DOHH2 (cell line): ENCODE results near the gene SMARCAD1.

Experiments used
- EZH2phosphoT487 ChIP-seq: fragments of 200-600 bp; sonication (generic); IDR thresholded peaks from 2 replicates; pipeline ENCODE4 v1.6.1; 2017; ENCODE audit warnings: borderline replicate concordance, mild to moderate bottlenecking, antibody characterized with exemption, low read length, moderate library complexity, mixed read lengths
- TF ChIP-seq, protein P1 (sequence below): fragments of 200-600 bp; sonication (generic); IDR thresholded peaks from one replicate; pipeline ENCODE4 v1.5.1; 2014; ENCODE audit warnings: antibody characterized with exemption, mild to moderate bottlenecking, low read depth, low read length; ENCODE audit not compliant: poor library complexity, severe bottlenecking

DNA sequence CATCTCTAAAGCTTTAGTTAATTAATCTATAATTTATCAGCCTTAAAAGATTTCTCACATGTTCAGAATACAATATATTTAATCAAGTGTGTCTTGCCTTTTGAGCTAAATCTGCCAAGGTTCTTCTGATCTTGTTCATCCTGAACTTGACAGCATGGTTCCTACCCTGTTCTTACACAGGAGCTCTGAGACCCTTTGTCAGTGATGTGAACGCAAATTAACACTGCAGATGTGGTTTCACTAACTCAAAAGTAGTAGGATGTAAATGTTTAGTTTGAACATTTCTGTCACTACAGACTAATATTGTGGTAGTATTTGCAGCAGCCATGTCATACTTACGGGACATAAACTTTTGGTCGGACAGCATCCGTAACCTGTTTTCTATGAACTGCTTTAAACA lies 59.4 kb downstream of the SMARCAD1 start:
- TF ChIP-seq, protein P1, sequence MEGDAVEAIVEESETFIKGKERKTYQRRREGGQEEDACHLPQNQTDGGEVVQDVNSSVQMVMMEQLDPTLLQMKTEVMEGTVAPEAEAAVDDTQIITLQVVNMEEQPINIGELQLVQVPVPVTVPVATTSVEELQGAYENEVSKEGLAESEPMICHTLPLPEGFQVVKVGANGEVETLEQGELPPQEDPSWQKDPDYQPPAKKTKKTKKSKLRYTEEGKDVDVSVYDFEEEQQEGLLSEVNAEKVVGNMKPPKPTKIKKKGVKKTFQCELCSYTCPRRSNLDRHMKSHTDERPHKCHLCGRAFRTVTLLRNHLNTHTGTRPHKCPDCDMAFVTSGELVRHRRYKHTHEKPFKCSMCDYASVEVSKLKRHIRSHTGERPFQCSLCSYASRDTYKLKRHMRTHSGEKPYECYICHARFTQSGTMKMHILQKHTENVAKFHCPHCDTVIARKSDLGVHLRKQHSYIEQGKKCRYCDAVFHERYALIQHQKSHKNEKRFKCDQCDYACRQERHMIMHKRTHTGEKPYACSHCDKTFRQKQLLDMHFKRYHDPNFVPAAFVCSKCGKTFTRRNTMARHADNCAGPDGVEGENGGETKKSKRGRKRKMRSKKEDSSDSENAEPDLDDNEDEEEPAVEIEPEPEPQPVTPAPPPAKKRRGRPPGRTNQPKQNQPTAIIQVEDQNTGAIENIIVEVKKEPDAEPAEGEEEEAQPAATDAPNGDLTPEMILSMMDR = no peak
- TF ChIP-seq EZH2phosphoT487 = no peak
